C4-2B (cell line): ENCODE results near the gene CENPA.

Experiments
- CTCF ChIP-seq: fragments of 450-650 bp; conservative IDR thresholded peaks from 2 replicates; pipeline ENCODE4 v1.5.1; 2017; ENCODE audit warnings: mild to moderate bottlenecking
- ZFX ChIP-seq: fragments of 450-650 bp; IDR thresholded peaks from 2 replicates; pipeline ENCODE4 v1.6.1; 2017

DNA sequence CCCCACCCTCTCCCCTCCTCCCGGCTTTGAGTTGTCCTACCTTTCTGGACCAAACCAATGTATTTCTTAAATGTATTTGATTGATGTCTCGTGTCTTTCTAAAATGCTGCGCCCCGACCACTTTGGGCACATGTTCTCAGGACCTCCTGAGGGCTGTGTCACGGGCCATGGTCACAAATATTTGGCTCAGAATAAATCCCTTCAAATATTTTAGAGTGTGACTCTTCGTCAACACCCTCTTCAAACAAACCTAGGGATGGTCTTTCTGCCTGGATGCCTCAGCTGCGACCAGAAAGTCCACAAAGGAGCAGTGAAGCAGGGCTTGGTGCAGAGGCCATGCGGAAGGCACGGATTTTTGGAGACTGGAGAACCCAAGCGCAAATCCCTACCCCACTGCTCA is 22.8 kb upstream of the CENPA start:
- no peak for TF ChIP-seq CTCF
- TF ChIP-seq ZFX, result no peak
